GM18526 (cell line): ENCODE results near the gene ABCG1.
A peak's percentile ranks its signal among the peaks of the same experiment; 100 is the strongest.

Experiments used
- POLR2A ChIP-seq: IDR thresholded peaks from 3 replicates; pipeline ENCODE4 v1.6.1; 2011; ENCODE audit not compliant: insufficient read length; ENCODE audit errors: extremely low read depth

Gene ABCG1

DNA sequence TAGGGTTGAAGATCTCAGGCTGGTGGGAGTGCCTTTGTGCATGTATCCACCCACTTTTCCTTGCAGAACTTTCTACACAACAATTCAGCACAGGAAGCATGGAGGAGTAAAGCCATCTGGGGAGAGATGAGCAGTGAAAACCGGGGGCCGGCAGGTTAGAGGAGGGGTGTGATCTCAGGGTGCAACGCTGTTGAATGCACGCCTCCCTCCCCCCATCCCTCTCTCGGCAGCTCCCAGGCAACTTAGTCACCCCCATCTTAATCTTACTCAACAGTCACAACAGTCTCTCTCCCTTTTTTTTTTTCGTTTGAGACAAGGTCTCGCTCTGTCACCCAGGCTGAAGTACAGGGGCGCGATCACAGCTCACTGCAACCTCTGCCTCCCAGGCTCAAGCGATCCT lies 16.6 kb upstream of the ABCG1 start:
- TF ChIP-seq POLR2A: no peak

DNA sequence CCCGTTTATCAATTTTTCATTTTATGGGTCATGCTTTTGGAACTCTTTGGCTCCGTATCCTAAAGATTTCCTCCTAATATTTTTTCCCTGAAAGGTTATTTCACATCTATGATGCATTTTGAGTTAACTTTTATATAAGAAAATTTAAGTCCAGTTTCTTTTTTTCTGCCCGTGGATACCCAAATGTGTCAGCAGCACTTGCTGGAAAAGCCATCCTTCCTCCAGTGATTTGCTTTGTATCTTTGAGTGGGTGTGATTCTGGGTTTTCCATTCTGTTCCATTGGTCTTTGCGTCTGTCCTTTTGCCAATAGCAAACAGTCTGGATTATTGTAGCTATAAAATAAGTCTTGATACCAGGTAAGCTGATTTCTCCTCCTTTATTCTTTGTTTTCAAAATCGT lies 15.6 kb upstream of the ABCG1 start:
- TF ChIP-seq POLR2A: no peak

DNA sequence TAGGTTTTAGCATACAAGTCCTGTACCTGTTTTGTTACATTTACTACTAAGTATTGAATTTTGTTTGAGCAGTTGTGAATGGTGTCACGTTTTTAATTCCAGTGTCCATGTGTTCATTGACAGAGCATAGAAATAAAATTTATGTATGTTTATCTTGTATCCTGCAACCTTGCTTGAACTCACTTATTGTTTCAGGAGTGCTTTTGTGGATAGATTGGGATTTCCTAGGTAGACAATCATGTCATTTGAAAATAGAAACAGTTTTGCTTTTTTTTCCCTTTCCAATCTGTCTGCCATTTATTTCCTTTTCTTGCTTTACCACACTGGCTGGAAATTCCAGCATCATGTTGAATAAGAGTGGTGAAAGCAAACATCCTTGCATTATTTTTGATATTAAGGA lies 15.0 kb upstream of the ABCG1 start:
- TF ChIP-seq POLR2A: no peak

DNA sequence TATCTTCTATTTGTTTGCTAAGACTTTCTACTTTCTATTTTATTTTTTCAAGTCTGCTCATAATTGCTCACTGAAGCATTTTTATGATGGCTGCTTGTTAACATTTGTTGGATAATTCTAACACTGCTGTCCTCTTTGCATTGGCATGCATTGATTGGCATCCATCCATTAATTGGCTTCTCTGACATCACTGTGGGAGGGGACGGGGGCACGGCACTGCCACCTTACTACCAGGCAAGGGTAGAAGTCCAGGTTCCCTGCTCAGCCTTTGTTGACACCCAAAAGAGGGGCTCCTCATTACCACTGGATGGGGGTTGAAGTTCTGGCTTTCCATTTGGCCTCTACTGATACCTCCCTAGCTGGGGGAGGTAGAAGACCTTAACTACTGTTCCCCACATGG lies 11.5 kb upstream of the ABCG1 start:
- TF ChIP-seq POLR2A: no peak

DNA sequence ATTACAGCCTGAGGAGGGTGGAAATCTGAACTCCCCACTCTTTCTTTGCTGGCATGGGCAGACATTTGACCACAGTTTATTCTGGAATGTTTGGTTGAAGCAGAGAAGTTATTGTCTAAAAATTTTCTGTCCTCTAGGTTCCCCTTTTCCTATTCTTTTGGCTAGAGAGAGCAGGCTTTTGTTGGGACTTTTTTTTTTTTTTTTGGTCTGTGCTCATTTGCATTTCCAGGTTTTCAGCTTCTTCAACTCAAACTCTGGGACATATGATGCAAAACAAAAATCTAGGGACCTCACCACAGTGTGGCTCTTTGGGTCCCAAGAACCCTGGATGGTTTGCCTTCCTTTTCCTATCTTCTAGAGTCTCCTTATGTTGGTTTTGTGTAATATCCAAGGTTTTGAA lies 10.9 kb upstream of the ABCG1 start:
- no peak for TF ChIP-seq POLR2A

DNA sequence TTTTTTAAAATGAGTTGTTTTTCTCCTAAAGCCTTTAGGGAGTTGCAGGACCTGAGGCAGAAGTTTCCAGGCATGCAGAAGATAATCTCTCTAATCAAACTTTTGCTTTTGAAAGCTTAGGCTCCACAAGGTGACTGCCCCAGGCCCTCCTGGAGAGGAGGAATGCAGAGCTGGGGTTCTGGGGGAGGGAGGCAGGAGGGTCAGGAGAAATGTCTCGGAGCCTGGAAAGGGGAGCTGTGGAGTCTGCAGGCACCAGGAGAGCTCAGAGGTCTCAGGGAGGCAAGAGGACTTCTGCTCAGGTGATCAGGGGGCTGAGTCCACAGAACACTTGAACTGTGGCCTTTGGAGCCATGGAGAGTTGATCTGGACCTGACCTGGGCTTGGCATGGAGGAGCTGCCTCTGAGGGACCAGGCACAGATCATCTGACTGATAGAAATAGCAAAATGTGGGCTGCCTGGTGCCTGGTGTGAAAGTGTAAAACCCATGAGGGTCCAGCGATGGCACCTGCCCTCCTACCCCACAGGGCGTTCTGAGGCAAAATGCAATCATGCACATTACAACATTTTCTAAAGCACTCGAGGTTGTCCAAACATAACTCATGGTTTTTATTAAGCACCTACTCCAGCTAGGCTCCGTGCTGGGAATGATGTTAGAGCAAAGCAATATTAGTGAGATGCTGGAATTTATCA lies 10.0 kb upstream of the ABCG1 start:
- TF ChIP-seq POLR2A: no peak

DNA sequence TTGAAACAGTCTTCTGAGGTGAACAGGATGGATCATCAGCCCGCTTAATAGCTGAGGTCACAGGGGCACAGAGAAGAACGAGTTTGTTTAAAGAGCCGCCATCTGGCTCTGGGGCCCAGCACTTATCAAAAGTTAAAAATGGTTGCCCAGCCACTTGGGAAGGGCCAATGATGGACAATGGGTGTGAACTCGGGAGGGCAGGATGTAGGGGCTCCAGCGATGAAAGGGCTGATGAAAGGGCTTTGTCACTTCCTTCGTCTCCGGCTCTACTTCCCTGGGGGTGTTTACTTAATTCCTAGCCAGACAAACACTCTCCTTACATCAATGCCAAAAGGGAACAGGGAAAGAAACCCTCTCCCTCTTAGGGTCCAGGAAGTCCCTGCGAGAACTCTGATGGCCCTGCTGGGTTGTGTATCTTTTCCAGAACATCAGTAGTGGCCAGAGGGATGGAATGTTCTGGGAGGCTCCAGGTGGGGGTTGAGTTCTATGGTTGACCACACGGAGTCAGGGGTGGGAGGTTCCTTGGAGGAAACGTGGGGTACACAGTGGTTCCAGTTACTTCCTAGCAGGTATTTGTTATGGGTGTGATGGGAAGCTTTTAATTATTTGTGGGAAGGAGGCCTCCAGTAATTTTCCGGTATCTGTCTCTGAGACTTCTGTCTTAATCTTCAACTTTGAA lies 9.0 kb upstream of the ABCG1 start:
- TF ChIP-seq POLR2A: no peak

DNA sequence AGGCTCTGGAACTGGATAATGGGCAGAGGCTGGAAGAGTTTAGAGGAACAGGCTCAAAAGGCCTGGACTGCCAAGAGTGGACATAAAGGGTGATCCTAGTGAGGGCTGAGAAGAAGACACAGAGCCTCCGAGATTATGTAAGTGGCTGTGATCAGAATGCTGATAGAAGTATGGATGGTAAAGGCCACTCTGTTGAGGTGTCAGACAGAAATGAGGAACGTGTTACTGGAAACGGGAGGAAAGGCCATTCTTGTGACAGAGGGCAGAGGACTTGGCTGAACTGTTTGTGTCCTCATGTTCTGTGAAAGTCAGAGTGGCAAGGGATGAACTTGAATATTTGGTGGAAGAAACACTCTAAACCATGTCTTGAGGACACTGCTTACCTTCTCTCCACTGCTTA lies 6.7 kb upstream of the ABCG1 start:
- TF ChIP-seq POLR2A: no peak

DNA sequence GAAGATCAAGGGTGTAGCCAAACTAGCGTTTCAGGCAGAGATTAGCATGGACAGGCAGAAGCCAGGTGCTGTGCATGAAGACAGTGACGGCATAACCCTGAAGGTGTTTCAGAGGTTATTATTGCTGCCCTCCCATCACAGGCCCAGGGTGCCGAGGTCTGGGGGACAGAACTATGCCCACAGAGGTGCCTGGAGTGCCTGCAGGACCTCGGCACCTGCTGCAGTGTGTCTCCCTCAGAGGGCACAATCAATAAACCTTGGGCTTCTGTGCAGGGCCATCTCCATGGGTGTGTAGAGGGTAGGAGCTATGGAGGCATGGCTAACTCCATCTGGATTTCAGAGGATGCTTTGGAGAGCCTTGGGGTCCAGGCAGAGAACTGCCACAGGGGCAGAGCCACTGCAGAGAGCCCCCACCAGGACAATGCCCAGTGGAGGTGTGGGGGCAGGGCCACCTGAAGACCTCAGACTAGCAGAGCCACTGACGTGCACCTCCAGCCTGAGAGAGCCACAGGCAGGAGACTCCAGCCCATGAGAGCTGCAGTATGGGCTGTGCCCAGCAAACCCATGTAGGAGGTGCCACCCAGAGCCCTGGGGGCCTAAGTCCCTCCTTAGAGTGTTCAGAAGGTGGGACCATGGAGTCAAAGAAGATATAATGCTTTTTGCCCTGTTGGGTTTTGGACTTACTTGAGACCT lies 5.7 kb upstream of the ABCG1 start:
- no peak for TF ChIP-seq POLR2A

DNA sequence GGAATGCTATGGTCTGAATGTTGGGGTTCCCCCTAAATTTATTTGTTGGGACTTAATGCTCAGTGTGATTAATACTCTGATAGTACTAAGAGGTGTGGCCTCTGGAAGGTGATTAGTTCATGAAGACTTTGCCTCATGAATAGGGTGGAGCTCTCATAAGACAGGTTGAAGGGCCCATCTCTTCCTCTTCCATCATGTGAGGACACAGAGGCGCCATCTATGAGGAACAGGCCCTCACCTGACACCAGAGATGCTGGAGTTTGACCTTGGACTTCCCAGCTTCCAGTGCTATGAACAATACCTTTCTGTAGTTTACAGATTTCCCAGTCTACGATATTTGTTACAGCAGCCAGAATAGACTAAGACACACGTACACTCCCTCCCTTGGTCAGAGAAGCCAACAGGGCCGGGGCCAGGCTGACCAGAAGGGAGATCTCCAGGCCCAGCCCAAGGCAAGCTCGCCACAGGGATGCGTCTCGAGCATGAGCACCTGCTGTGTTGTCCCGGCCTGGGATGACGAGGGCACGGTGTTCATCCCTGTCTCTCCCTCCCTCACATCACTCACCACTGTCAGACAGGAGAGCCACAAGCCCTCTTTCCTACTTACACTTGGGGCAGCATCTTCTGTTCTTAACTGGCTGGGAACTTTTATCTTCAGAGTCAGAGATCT lies 4.7 kb upstream of the ABCG1 start:
- TF ChIP-seq POLR2A: no peak

DNA sequence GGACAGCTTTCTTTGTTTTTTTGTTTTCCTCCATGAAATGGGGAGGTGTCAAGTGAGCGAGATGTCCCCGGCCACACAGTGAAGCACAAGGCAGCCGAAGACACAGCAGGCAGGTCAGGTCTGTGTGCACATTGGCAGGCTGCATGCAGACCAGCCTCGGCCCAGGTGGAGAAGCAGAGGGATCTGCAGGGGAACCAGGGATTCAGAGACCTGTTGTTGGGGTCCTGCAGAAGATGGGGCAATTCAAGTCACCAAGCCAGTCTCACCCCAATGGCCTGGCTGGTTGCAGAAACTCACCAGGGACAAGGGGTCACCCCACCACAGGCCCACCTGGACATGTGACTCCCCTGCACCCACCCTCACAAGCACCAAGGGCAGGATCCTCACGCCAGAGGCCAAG lies 4.0 kb upstream of the ABCG1 start:
- TF ChIP-seq POLR2A: no peak

DNA sequence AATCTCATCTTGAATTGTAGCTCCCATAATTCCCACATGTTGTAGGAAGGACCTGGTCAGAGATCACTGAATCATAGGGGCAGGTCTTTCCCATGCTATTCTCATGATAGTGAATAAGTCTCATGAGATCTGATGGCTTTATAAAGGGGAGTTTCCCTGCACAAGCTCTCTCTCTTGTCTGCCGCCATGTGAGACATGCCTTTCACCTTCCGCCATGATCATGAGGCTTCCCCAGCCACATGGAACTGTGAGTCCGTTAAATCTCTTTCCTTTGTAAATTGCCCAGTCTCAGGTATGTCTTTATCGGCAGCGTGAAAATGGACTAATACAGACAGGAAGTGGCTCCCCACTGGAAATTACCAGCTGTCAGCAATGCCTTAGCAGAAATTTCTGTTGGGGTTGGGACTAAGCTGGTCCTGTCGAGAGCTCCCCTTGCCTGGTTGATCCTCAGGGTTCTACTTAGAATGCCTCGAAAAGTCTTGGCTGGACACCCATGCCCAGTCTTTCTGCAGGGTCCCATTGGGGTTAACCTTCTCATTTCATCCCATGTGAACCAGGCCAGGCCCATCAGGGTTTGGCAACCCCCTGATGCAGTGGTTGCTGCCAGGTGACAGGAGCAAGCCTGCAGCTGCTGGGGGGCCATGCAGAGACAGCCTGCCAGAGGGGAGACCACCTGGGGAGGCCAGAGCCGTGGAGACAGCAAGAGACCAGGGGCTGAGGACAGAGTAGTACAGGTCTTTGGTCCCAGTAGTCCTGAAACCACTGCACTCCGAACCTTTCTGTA lies 2.8 kb upstream of the ABCG1 start:
- no peak for TF ChIP-seq POLR2A

DNA sequence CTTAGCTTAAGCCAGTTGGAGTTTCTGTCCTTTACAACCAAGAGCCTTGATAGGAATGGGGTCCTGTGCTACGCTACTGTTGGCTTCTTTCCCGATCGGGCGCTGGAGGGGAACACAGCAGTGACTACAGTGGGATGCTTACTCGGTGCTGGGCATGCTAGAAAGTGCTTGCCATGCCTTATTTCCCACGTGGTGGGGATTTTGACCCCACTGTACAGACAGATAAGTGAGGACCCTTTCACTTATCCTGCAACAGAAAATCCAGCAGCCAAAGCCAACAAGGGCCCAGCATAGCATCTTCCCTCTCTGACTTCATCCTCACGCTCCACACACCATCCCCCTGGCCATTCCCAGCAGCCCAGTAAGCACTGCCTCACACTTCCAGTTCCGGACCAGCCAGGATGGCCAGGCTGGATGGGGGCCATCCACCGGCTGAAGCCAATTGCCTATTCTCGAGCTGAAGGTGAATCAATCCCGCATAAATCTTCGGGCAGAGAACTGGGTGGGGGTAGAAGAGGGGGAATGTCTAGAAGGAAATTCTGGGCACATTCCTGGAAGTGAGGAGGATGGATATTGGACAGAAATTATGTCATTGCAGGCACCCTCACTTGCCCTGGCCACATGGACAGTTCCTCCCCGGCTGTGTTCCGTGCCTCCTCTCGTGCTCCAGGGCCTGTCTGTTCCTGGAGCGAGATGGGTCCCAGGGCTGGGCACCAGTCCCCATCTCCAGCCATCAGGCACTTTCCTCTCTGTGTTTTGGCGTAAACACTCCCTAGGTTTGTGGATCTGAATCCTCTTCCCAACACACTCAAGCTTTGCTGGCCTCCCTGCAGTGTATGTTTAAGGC lies 2.0 kb upstream of the ABCG1 start:
- no peak for TF ChIP-seq POLR2A

DNA sequence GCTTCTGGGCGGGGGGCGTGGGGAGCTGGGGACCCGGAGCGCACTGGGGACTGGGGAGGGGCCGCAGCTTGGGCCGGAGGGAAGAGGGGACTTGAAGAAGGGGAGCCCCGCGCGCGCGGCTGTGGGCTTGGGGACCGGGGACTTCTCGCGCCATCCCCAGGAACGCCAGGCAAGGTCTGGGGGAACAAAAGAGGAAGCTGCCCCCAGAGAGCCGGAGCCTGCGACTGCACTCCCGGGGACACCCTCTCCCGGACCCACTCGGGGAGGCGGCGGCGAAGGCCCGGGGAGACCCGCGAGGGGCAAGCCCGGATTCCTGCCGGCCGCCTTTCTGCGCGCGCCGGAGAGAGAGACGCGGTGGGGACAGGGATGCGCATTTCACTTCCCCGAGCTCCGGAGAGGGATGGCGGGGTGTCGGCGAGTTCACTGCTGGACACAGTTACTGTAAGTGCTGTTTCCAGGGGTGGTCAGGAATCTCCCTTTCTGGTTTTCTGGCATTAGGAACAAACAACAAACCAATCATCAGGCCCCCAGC lies 732 bp downstream of the ABCG1 start:
- TF ChIP-seq POLR2A: no peak

DNA sequence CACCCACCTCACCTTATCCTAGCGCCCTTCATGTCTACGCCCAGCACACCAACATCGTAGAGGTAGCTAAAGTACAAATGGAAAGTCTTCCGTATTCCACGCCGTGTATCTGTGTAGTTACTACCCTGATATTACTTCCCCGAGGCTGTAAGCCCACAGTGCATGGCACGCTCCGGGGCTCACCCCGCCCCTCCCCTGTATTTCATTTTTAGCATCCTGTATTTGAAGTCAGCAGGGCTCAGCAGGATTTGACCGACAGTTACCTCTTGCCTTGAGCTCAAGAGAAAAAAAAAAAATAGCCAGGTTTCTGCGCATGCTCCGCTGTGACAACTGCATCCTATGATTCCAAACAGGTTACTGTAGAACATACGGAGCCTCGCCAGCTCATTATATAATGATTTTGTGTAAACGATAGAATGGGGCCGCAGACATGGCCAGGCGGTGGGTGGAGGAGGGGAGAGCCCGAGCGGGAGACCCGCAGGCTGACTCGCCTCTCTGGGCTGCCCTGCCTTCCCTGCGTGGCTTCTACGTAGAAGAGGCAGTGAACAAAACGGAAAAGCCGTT lies 1.3 kb downstream of the ABCG1 start:
- peak; percentile 39 for TF ChIP-seq POLR2A
